HG03175 (cell line): ENCODE data around the gene CAV1.
"Not testable (repeated sequence)": the region's sequence is repeated elsewhere in the genome, so short reads cannot be mapped to it uniquely, and the experiment has no call there.

ENCODE experiments used
- ATAC-seq: cut with Tn5 transposase; IDR thresholded peaks from one replicate; pipeline ENCODE4 v1.9.1; 2021; ENCODE audit warnings: mild to moderate bottlenecking, moderate library complexity; ENCODE audit not compliant: unreplicated experiment

CAV1 gene

DNA sequence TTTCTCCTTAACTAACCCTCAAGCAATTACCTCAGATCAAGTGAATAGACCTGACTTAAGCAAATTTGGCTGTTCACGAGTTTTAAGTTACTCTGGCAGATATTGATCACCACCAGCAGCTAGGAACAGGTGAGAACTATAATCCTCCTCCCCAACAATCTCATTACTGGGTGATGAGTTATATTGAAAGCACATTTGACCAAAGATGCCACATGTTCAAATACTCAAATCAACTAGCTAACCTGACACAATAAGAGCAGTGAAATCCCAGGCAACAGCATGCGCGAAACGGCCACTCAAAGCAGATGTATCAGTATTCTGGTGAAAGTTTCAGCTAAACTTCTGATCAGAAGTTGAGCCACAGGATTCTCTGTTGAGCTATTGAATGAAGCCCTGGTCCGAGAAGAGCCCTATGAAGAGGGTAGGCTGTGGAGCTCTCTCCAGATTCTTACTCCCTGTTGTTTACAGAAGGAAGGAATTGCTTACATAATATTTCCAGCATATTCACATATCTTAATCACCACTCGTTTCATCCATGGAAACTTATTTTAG is 52.6 kb downstream of the CAV1 start:
- peak; percentile 87 for ATAC-seq

DNA sequence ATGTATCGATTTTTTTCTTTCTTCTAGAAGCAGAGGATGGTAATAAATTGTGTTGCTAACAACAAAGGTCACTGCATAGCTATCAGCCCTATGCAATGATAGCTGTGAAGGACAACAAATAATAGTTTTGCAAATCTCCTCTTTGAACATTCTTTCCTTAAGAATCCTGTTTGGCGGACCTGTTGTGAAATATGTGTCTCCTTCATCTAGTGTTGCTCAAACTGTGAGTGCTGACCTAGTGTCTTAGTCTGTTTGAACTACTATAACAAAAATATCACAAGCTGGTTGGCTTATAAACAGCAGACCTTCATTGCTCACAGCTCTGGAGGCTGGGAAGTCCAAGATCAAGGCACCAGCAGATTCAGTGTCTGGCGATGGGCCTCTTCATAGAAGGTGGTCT is 53.7 kb downstream of the CAV1 start:
- no peak for ATAC-seq

DNA sequence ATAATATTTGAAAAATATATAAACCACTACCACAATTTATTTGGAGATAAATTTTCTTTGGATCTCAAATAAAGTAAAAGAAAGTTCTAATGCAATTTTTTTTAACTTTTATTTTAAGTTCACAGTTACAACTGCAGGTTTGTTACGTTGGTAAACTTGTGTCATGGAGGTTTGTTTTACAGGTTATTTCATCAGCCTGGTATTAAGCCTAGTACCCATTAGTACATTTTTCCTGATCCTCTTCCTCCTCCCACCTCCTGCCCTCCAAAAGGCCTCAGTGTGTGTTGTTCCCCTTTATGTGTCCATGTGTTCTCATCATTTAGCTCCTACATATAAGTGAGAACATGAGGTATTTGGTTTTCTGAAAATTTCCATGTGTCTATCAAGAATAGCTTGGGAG is 54.5 kb downstream of the CAV1 start:
- no peak for ATAC-seq

DNA sequence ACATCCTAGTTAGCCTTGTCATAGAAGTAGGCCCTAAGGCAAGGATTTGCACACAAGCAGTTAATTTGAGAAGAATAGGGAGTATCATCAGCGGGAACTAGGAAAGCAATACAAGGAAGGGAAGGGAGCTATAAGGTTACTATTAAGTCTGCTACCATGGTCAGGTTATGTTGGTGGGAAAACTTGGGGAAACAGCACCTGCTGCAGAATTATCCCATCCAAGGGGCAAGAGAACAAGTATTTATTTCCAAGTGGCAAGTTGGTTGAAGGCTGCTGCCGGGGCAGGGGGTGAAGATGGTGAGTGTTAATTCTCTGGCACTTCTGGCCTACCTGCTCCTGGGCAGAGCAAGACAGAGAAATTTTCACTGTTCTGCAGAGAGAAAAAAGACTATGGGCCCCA is 55.0 kb downstream of the CAV1 start:
- no peak for ATAC-seq

DNA sequence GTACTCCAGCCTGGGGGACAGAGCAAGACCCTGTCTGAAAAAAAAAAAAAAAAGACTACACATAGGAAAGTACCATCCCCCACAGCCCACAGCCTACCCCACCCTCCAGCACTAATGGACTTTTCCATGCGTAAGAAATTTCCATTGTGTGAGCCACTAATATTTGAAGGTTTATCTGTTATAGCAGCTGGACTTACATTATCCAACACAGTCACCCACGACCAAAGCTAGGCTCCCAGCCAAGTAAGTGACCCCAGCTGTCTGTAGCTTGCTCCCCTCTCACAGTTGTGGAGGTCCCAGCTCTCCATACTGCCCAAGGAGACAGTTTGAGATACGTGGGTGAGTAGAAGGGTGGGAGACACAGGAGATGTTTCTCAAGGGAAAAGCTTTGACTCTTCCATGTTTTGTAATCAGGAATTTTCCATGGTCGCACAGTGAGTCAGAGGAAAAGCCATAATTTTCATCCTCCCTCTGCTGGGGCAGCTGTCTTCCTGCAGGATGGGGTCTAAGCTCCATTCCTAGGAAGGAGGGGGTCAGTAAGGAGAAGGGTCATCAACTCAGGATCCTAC is 57.4 kb downstream of the CAV1 start:
- no peak for ATAC-seq

DNA sequence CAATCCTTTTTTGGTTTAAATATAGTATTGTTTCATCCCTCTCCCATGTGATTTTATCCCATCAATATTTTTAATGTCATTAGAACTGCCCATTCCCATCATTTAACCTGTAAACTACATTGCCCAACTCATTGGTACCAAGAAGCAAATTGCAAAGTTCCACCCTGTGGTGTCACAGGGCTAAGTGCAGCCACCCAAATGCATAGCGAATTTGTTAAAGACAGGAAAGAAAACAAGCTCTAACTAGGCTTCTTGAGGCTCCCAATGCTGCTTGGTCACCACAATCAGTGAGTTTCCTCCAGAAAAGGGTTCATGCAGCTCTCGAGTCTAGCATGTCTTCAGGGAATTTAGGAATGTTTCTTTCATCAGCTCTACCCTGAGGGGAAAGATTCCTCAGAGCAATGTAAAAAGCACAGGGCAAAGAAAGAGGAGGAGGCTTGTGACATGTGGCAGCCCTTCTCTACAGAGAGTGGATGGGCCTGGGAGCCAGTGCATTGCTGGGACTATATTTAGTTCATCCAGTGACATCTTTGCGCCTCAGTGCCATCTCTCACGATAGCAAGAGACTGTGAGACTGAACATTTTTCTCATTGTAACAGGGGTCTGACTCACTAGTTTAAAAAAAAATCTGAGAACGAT is 58.1 kb downstream of the CAV1 start:
- ATAC-seq, result peak; percentile 49

DNA sequence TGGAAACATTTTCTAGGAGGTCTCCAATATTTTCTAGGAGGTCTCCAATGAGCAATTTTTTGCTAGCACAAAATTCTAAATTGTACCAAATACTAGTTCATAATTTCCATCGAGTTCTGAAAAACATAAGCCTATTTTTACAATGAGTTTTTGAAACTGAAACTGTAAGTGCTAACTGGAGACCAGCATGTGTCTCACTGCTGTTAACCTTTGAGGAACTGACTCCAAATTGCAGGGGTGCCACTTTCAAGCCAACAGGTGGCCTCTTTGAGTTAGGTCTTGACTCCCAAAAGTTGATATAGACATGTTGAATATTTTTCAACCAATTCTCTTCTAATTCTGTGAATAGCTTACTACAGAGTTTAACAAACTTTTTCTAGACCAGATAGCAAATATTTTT is 58.8 kb downstream of the CAV1 start:
- peak; percentile 95 for ATAC-seq

DNA sequence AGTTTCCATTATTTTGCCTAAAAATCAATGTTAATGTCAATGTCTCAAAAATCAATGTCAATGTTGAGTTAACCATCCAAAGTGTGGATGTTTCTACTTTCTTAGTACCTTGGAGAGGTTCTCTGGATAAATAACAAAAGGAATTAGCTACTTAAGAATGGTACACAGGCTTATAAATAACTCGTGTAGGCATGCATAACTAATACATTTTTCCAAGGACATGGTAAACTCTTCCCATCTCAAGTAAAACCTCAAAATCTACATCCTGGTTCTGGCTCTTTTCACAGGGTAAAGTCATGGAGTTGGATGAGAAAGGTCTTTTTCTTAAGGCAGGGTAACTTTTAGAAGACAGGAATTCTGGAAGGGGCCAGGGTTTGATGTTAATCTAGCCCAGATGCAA is 59.9 kb downstream of the CAV1 start:
- ATAC-seq, result no peak

DNA sequence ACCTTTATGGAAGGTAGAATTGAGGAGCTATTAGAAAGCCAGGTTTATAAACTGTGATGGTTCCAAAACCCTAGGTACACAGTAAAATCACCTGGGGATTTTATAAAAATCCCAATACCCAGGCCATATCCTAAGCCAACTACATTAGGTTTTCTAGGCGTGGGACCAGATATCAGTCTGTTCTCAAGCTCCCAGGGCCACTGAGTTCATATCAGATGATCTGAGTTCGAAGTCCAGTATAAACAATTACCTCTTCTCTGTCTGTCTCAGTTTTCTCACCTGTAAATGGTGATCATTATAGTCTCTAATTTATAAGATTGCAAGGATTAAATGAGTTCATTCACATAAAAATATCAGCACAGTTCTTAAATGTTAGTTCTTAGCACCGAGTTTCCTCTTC is 60.6 kb downstream of the CAV1 start:
- no peak for ATAC-seq

DNA sequence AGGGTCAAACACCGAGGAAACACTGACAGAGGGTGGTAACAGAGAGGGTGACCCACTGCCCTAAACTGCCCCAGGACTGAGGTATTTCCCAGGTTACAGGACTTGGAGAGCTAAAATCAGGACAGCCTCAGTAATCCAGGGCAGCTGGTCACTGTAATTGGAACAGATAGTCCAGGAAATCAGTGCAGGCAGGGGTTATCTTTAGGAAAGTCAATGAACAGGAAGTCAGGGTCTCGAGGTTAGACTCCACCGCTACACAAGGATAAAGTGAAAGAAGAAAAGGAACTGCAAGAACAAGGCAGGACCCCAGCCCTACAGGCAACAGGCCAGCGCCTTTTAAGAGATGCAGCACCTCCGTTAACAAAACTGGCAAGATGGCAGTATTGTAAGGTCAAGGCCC is 61.1 kb downstream of the CAV1 start:
- ATAC-seq, result no peak

DNA sequence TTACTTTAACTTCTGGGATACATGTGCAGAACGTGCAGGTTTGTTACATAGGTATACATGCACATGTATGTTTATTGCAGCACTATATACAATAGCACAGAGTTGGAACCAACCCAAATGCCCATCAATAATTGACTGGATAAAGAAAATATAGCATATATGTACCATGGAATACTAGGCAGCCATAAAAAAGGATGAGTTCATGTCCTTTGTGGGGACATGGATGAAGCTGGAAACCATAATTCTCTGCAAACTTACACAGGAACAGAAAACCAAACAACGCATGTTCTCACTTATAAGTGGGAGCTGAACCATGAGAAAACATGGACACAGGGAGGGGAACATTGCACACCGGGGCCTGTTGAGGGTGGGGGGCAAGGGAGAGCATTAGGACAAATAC is 62.4 kb downstream of the CAV1 start:
- not testable (repeated sequence) for ATAC-seq

DNA sequence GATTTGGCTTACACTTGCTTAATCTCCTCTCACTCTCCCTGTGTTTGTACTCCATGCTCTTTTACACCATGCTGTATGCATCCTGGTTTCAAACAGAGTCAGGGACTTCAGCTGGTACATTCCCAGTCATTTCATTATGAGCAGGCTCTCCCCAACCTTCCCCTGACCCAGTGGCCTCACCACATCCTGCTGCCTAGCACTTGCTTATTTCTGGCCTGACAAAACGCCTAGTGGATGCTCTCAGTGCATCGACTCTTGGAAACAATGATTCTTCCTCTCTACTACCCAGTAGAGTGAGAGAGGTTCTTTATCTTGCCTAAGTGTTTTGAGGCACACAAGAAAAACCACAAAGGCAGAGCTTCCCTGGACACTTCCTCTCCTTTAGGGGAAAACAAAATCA is 63.4 kb downstream of the CAV1 start:
- peak; percentile 51 for ATAC-seq

DNA sequence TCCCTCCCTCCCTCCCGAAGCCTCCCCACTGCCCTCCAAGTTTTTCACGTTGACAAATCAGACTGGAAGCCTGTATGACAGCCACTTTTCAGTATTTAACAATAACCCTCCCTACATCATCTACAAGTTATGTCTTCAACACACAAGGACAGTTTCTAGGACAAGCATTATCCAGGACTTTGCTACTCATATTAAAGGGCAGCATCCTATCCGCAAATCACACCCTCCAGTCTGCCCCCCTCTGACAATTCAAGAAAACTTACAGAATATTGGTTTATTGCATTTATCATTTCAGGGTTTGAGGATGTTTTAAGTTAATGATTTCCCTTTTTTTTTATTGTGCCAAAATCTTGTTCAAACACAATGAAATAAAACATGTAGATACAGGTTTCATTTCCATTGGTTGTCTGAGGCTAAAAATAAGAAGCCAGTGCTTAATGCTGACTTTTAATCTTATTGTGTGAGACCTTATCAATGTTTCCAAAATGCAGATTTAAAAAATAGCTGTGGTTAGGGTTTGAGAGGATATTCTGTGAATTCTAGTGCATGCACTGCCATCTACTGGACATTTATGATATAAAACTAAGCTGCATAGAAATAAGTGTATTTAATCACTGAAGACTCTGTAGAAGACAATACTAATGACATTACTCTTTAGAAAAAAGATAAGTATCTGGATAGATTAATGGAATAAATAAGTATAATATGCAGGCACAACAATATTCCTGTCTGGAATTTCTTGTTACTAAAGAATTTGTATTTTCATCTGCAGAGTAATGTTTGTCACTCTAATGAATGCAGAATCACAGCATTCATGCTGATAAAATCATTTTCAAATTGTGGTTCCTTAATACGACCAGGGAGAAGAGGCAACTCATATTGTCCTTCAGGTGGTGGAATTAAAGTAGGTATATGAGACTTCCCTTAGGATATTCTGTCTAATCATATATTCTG is 64.1 kb downstream of the CAV1 start:
- ATAC-seq, result peak; percentile 39

DNA sequence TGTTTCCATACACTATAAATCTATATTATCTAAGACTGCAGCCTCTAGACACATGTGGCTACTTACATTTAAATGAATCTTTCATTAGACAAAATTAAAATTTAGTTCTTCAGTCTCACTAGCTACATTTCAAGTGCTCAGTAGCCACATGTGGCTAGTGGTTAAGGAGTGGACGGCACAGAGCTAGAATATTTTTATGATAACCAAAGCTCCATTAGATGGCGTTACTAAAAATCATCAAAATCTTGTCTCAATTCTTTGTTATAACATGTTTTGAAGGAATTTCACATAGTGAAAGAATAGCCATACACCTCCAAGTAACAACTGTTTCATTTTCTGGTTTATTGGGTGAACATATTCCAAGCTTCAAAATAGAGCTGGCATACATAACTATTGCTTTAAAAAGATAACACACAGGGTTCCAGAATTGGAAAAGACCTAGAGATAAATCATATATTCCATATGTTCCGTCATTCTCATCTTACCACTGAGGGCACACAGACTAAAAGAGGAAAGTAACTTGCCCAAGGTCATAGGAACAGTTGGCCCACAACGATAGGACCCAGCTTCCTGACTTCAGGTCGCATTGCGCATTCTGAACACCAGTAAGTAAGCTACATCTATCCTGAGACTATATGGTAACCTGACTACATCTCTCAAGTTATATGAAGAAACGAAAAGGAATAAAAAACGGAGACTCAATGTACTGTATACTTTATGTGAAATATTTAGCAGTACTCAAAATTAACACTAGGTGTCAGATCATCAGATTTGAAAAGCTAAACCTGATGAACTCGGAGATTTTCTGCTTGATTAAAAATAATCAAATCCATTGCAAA is 66.6 kb downstream of the CAV1 start:
- no peak for ATAC-seq

DNA sequence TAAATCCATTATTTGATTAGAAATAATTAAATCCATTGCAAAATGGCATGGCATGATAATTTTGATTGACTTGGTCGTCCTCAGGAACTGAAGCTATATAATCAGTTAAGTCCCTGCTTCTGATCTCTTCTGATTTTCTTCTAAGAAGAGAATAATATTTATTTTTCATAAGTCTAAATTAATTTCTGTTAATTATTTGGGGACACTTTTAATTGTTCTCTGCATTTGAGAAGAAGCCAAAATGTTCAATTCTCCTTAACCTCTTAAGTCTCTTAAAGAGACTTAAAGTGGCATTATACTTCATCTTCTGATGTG is 67.2 kb downstream of the CAV1 start:
- ATAC-seq, result no peak

DNA sequence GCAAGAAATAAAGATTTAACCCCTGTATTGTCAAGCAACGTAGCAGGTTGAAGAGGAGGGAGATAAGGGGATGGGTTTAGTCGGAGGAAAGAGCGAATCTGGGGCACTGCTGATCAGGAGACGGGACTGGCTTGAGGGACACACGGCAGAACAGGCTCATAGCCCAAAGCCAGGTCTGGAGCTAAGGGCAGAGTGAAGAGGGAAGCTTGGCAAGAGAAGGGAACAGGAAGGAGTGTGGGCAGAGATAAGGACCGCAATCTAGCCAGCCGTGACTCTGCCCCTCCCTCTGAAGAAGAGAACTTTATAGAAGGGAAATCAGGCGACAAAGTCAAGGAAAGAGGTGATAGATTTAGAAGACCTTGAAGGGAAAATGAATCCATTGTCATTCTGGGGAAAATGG is 67.6 kb downstream of the CAV1 start:
- ATAC-seq, result no peak

DNA sequence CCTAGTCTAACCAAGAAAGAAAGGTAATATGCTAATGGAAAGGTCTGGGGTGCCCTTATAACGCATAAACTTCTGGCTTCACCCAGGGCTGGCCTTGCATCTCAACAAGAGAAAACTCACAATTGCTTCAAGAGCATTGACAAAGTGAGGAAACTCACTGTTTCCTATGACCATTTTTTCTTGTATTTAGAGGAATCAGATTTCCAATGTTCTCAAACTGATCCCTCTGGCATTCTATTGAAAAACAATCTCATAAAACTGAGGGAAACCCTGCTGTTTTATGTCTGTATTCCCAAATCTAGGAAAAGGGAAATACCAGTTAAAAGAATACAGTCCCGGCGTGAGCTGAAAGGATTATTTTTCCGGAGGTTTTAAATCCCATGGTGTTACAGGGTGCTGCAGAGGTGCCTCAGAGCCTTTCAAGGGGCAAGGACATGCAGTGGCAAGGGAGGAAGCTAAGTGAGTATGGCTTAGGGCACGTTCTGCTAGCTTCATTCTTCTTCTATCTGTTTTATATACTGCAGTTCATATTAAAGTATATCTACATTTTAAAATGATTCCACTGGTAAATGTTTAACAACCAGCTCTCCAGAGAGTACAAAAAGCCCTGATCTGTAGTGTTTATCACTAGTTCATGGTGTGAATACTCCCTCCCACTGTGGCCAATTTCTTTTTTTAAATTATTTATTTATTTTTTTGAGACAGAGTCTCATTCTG is 68.7 kb downstream of the CAV1 start:
- ATAC-seq, result no peak

DNA sequence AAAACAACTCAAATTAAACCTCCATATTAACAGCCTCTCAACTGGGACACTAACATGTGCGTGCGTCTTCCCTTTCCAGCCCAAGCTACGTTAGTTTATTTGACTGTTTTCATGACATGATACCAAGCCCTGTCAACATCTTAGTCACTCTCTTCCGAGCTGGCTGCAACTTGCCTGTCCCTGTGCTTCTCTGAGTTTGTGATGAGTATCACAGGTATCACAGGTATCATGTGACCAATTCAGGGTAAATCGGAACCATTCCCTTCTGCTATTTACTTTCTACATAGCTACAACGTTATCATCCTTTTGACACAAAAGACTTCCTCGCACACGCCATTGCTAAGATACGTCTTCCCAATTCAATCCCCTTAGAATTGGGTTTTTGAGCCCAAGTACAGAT is 70.2 kb downstream of the CAV1 start:
- no peak for ATAC-seq

DNA sequence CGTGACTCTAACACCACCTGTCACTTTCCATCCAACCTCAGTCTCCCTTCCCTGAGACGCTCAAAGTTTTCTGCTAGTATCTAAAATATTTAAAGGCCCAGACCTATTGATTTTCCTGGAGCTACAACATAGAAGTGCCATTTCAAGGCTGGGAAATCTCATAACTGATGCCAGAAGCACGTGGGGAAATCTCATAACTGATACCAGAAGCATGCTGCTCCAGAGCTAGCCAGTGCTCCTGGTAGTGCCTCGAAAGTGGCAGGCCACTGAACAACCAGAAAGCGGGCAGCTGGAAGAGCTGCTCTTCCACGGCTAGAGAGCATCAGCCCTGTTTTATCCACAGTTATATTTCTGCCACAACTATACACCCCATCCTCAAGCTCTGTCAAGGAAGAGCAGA is 72.5 kb downstream of the CAV1 start:
- no peak for ATAC-seq

DNA sequence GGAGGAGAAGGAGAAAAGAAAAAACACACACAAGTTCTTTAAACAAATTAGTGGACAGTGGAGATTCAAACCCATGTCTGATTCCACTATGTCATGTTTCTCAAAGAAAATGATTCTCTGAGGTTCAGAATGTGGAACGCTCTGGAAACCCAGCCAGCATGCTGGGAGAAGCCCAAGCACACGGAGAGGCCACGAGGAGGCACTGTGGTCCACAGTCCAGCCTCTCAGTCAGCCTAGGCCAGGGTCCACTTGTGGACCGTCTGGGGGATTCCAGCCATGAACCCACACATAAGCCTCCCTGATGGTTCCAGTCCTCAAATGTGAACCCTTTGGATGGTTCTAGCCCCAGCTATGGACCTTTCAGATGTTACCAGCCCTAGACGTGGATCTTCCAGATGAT is 73.4 kb downstream of the CAV1 start:
- no peak for ATAC-seq
